Measurements from ENCODE around the gene DDX5.

Gene DDX5

DNA sequence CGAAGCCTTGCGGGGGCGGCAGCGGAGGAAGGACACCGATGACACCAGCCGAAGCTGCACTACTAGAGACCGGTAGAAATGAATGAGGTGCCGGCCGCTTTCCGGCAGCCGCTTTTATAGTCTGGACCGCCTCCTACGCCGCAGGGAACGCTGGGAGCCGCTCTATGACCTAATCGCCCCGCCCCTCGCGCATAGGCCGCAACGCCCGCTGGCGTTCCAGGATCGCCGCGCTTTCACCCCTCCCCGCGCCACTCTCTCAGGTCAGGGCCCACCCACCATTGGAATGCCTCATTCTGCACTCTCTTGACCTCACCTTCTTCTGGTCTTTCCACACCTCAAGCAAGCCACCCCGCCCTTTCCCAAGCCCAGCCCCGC lies at the start of gene DDX5:
Gene DDX5 (minus strand): TSS at position 89 of the 375 bp plus-strand sequence. CDS start 170 bp downstream, outside the sequence.
- FAIRE-seq = no peak

DNA sequence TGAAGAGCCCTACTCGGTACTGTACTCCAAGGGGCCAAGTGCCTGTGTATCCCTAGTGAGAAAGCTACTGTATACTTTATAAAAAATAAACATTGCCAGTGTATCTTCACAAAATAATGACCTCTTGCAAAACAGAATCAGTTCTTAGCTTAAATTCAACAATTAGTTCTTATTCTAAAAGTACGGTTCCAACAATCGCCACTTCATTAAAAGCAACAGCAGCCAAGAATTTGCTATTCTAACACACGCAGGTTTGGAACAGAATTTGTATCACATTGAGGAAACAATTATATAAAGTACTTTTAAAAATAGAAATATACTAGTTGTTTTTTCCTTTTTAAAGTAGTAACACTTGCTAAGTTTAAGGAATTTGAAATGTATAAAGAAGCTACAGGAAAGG lies 49.2 kb upstream of the DDX5 start:
- FAIRE-seq = no peak

DNA sequence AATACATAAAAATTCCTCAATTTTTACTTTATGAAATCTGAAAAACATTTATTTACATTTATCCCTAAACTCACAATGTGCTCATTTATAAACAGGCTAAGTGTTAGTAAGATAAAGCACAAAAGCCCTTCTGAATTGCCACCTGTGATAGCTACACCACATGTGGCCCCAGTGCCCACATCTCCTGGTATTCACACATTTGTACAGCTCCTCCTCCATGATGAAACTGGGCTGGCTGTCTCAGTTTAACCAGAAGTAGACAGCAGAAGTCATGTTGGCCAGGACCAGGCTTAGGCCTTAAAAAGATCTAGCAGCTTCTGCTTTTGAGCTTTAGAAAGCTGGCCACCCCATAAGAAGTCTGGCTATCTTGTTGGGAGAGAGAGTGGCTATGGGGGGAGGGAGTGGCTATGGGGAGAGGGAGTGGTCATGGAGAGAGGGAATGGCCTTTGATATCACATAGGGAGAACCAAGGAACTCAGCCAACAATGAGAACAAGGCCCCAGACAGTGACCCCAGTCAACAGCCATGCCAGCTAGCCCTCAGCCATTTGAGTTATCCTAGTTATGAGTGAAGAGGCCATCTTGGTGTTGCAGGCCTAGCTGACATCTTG lies 48.0 kb upstream of the DDX5 start:
- no peak for FAIRE-seq

DNA sequence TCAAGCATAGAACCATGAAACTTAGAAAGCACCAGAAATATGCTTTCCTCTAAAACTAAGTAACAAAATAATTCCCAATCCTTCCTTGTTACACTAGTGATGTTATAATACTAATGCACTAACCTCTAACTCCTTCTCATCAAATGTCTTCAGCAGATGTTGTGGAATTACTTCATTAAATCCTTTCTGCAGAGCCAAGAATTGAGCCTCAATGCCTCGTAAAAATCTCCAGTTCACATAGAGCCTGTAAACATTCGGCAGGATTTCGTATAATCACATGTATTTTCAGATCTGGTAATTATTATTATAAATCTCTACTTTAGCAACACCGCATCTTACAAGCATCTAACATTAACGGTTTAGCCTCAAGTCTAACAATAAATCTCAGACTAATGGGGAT lies 45.4 kb upstream of the DDX5 start:
- FAIRE-seq = no peak

DNA sequence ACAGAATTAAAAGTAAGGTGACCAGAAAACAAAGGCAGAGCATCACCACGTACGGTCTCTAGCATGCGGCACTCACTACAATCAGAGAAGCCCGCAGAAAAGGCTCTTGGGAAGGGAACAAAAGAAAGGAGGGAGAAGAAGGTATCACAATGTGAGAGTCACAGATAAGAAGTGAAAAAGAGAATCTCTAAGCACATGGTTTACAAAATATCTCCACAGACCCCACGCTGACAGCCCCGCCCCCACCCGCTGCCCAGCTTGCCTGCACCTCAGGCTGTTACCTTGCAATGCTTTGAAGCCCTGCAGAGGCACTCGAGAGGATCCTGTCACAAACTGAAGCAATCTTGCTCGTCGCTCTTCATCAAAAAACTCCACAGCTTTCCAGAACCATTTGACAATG lies 41.2 kb upstream of the DDX5 start:
- no peak for FAIRE-seq

DNA sequence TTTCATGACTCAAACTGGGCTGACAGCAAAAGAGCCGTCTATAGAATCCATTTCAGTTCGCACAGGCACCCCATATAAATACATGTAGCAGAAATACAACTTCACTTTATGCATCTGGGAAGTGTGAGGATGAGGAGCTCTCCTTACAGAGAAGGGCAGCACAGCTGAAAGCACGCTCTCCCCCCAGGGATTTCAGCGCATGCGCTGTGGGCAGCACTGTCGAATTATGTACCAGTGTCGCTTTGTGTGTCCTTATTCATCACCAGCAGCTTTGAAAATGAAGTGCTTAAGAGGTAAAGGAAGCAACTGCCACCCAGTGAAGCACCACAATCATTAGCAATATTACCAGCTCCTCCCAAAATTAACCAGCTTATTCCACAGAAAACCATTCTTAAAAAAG lies 40.6 kb upstream of the DDX5 start:
- no peak for FAIRE-seq

DNA sequence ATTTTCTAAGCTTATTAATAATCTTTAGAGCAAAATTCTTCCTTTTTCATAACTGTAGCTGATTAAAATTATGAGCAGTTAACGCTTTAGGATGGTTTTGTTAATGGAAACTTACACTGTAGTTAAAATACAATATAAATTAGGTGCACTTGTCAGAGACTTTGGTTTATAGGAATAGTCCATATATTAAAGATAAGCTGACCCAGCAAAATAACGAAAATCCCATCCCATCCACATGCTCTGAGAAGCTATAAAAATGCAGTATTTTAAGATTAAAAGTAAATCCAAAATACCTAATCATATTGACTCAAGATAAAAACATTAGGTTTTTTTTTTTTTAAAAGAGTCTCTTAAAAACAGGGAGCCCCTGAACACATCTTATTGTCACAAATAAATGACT lies 38.7 kb upstream of the DDX5 start:
- FAIRE-seq = no peak

DNA sequence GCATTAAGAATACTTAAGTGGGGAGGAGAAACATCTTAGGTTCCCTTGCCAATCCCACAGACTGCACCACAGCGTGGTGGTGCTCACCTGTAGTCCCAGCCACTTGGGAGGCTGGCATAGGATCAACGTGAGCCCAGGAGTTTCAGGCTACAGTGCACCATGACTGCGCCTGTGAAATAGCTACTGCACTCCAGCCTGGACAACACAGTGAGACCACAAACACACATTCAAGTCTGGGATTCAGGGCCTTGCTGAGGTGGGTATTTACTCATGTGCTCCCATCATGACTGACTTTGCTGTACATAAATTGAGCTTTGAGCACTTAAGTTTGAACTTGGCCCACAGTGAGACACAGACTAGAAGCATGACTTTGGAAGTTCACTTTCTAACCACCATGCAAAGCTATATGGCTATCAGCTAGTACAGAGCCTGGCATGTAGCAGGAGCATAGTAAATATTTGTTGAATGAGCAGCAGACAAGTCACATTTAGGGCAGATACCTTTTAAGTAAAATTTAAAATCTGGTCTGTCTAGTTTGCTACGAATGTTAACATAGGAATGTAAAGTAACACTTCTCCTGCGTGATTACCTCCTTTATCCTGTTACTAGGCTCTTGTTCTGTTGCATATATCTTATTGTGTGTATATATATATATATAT lies 34.2 kb upstream of the DDX5 start:
- no peak for FAIRE-seq

DNA sequence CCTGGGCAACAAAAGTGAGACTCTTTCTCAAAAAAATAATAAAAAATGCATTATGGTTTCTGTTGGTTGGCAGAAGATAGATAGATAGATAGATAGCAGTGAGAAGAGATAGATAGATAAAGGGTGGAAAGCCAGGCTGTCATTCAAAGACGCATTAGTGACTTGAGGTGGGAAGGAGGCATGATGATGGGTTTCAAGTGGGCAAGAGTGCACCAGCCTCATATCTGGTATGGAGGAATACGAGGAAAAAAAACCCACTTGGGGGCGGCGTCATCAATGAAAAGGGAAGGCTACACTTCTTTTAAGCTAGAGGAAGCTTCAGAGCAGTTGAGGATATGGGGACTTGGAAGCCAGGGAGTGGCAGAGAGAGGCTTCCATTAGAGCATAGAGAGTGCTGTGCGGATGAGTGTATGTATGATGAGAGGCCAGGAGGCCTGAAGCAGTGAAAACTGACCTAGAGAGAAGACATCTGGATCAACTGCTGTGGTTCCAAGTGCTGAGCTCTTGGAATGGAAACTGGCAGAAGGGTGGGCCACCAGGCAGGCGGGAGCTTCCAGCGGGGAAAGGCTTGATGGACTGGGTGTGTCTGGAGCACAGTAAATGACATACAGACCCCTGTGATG lies 32.5 kb upstream of the DDX5 start:
- no peak for FAIRE-seq

DNA sequence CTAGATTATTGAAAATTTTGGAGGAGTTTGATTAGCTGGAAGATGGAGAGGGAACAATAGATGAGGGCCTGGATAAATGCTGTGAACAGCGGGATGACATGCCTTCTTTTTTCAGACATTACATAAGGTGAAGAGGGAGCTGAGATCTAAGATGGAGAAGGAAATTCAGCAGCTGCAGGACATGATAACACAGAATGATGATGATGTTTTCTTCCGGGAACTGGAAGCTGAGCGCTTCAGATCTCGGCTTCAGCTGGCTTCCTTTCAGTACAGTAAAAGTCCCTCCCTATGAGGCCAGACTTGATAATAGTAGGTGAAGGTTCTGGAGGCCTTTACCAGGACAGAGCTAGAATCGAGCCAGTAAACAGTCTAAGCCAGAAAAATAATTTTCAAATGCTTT lies 31.4 kb upstream of the DDX5 start:
- no peak for FAIRE-seq

DNA sequence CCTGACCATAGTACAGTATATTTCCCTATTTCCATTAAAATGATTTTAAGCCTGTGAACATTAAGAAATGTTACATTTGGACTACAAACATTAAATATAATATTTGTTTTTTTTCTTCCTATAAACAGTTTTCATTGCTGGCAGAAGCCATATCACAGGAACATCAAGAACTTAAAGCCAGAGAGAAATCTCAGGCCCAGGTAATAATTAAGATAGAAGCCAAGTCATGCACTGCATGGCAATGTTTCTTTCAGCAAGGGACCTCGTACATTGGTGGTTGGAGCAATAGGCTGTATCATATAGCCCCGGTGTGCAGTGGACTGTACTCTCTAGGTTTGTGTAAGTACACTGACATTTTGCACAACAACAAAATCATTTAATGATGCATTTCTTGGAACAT lies 30.8 kb upstream of the DDX5 start:
- FAIRE-seq = no peak

DNA sequence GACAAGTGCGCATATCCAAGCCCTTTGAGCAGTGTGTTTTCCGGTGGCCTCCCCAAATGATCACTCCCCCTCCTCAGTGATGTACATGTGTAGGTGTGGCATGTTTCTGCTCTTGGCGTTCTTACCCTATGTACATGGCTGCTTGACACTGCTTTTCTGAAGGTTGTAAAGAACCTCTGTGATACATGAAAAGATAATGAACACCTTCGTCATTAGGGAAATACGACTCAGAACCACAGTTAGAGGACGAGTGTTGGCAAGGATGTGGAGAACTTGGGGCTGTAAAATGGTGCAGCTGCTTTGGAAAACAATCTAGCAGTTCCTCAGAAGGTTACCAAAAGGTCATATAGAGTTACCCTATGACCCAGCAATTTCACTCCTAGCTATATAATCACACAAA lies 29.3 kb upstream of the DDX5 start:
- no peak for FAIRE-seq

DNA sequence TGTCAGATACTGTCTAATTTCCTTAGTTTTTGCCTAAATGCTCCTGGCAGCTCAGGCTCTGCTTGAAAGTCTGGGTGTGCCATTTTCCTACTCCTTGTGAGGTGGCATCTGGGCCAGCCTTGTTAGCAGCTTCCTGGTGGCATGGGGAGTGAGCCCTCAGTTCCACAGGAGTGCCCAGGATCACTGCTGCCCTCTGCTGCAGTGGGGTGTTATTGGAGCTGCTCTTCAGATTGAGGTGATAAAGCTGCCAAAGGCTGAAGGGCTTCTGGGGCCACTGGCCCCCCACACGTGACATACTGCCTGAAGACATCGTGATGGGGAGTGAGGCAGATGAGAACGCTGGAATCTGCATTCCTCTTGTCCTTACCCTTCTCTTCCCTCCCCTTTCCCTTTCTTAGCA lies 28.1 kb upstream of the DDX5 start:
- FAIRE-seq = no peak

DNA sequence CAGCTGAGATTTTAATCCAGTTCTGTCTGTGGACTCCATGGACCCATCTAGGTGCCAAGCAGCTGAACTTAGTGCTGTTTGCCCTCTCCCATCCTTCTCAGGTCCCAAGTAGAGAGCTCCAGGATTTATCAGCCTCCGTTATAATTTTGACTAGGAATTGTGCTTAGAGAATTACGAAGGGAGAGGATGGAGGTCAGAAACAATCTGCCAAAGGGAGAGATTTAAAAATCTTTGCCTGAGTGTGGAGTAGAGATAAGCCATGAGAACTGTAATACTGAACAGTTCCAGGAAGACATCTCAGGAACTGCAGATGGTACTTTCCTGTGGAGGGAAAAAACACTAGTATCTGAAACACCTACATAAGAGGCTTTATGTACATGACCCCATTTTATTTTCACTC lies 27.7 kb upstream of the DDX5 start:
- FAIRE-seq = no peak

DNA sequence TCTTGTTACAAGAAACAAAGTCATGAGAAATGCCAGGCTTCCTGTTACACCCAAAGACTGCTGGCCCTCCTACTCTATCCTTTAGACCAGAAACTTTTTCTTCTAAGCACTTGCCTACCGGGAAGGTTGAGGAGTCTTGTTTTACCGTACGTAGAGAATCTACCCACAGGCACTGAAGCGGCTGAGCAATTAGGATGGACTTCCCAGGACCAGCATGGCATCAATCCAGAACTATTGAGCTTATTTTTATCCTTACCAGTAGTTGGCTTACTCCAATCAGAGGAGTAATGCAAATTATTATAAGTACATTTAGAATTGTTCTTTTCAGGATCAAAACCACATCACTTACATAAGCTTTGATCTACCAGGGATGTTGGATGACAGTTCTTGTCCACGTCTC lies 26.3 kb upstream of the DDX5 start:
- FAIRE-seq = no peak

DNA sequence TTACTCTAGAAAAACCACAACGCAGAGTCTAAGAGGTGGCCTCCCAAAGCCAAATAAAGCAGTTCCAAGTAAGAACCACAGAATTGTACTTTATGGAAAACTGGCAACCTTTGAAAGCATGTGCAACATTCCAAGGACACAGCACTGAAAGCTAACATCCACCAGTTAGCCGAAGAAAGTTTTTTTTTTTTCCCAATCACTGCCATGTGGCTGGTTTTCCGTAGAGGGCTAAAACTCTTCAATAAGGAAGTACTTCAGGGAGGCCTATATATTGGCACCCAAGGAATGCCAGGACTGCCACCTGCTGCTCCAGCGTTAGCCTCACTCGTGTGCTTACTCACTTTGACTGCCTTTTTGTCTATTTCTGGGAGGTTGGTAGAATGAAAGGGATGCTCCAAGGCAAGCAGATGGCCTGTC lies 25.9 kb upstream of the DDX5 start:
- no peak for FAIRE-seq

DNA sequence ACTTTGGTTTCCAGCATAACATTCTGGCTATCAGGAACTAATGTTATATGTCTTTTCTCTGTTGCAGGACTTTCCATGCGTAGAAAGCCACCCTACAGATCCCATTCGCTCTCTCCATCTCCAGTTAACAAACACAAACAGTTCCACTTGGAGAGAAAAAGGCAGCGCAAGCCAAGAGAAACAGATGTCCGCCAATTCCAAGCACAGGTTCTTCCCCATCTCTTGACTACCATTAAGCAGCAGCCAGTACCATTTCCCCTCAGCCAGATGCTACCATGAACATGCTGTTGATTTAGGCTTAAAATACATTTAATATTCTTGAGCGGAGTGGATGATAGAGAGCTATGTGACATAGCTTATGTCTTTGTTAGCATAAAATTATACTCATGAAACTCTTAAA lies 23.1 kb upstream of the DDX5 start:
- FAIRE-seq = no peak

DNA sequence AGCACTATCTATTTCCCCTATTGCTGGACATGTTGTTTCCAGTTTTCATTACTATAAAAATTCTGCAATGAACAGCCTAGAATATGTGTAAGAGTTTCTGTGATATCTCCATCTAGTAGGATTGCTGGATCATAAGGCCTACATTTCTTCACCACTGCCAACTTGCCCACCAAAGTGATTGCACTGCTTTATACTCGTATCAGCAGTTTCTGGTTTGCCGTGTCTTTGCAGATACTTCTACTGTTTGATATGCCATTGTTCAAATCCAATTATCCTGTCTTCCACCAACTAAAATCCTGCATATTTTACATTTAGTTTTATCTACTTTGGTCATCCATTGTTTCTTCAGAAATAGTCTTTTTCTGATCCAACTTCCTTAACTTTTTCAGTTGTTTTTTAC lies 21.8 kb upstream of the DDX5 start:
- no peak for FAIRE-seq

DNA sequence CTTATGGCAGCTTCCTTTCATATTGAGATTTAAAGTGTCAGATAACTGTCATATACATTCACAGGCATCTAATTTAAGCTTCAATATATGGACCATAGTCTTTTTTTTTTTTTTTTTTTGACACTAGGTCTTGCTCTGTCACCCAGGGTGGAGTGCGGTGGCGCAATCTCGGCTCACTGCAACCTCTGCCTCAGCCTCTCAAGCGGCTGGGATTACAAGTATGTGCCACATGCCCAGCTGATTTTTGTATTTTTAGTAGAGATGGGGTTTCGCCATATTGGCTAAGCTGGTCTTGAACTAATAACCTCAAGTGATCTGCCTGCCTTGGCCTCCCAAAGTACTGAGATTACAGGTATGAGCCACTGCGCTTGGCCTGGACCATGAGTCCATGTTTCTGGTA lies 14.3 kb upstream of the DDX5 start:
- no peak for FAIRE-seq

DNA sequence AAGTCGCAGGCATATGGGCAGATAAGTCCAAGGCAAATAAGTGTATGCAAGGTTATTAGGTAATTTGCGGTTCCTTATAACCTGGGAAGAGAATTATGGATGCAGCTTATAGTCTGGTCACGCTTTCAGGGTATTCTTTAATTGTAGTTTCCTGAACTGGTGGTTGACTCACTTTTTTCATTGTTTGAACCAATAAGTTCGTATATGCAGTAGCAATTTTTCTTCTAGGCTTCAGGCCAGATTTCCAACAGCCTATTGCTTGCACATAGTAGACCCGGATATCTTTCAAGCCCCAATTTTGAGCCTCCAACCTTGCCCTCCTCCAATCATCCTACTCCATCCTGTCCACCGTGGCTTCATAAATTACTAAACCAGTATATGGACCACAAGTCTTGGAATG lies 13.5 kb upstream of the DDX5 start:
- FAIRE-seq = no peak

DNA sequence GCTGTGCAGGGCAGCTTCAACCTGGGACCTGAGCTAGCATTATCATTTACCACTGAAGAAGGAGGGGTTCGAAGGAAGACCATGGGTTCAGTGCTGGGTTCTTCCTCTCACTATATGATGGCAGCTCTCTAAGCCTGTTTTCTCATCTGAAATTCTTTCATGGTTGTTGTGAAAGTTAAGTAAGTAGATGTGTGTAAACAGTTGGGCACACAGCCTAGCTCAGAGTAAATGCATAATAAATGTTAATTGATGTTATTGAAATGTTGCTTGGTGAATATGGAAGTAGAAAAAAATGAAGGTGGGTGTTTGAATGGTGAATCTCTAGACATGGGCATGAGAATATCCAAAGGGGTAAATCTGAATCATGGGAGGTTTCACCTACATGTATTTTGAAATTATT lies 9.7 kb upstream of the DDX5 start:
- no peak for FAIRE-seq

DNA sequence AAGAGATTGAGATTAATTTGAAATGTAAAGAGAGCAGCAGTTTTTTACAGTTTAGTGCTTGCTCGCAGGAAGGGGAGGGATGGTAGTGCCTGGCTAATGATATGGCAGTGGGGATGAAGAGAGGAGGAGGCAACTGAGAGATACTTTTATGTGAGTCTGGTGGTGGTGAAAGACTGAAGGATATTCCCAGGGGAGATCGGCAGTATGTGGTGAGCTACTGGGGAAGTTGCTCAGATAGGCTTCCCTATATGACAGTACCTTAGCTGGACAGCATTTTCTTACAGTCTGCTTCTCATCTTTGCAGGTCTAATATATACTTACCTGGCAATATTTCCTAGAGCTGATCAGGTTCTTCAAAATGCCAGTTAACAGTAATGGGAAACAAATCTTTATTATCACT lies 9.3 kb upstream of the DDX5 start:
- no peak for FAIRE-seq

DNA sequence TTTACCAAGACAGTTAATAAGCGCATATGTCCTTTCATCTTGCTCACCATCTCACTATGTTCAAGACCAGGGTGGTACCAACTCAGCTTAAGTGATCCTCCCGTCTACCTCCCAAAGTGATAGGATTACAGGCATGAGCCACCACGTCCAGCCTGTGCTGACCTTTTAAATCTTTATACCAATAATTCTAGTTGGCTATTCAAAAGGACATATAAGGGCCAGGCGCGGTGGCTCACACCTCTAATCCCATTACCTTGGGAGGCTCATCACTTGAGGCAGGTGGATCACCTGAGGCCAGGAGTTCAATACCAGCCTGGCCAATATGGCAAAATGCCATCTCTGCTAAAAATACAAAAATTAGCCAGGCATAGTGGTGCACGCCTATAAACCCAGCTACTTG lies 3.1 kb upstream of the DDX5 start:
- FAIRE-seq = no peak

DNA sequence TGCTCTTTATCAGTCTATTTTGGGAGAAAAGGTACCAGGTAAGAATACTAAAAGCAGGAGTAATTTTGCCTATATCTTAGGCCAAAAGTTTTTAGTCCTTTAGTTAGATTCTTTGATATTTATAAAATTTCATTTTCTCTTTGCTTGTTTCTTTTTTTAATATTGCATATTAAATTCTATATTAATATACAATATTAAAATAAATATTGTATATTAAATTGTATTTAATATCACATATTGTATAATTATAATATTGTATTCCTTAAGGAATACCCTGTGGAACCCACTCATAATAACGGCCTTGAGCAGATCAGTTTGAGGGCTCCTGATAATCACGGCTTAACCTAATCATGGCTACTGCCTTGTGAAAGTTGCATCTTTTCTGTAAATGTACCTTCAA lies 2.6 kb upstream of the DDX5 start:
- no peak for FAIRE-seq

DNA sequence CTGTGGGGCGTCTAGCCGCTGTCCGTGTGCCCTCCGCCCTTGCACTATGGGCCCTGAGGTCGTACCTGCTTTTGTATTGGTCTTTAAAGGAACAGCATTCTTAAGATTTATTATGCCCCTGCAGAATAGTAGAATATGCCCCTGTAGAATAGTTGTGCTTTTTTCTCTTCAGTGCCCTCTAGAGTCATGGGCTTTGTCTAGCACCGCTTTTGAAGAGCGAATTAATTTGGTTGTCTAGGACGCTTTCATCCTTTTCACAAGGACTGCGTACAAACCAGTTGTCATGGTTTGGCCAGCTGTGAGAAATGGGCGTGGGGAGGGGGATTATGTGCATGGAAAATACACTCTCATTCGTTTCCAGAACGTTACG lies 1.3 kb upstream of the DDX5 start:
- no peak for FAIRE-seq

All from A204.1 (cell line).